K562 (cell line): ENCODE measurements around the gene PCOLCE2. TPM values are rescaled to one million over a fixed set of nuclear protein-coding genes. Genes with fewer than 3 reads are reported as not detected.
A peak's percentile ranks its signal among the peaks of the same experiment; 100 is the strongest.

ENCODE experiments used
- SMC3 ChIP-seq: conservative IDR thresholded peaks from 2 replicates; pipeline ENCODE4 v1.6.1; 2011; ENCODE audit warnings: low read depth, low read length, improper control_type of control experiment; ENCODE audit not compliant: insufficient read depth
- polyA plus RNA-seq, 8 experiments: library from polyadenylated mRNA; depleted of rRNA in 4 of 8; stranded (reverse) in 5 of 8; unstranded in 3 of 8; fragments of >200 nt; fragmentation: Nextera tagmentation in 2 of 8; fragmentation: Illumina TruSeq in 1 of 8; extraction: Ambion mirVana in 2 of 8; extraction: Trizol in 1 of 8; gene quantifications; 2 replicates each; pipeline versions ENCODE4 v1.2.1 to v1.2.3, GENCODE V29; 2011 to 2014; ENCODE audit warnings: inconsistent platforms in 1 of 8, missing spikeins in 1 of 8
- total RNA-seq, 7 experiments: library from RNA; depleted of rRNA in 6 of 7; stranded (reverse); fragments of >200 nt in 6 of 7; fragmentation: Illumina TruSeq in 2 of 7; extraction: Trizol in 2 of 7; gene quantifications; 2 replicates each; pipeline versions ENCODE4 v1.2.1 to v1.2.3, GENCODE V29; 2011 to 2021; ENCODE audit warnings: low replicate concordance in 1 of 7
- TF ChIP-seq, protein P1 (sequence below): fragments of 450-650 bp; formaldehyde crosslinking; IDR thresholded peaks from 2 replicates; pipeline ENCODE4 v1.4.0; 2020; ENCODE audit warnings: mild to moderate bottlenecking, moderate library complexity
- TF ChIP-seq, protein P2 (sequence below): fragments of 450-650 bp; IDR thresholded peaks from 2 replicates; pipeline ENCODE4 v1.6.1; 2017; ENCODE audit warnings: antibody characterized with exemption, mild to moderate bottlenecking

The PCOLCE2 gene
- total and polyA plus RNA-seq, 9 of the 15 experiments (the other 6 are each of a cell fraction or from before 2014, with no cell fraction given), result 0.18 to 1.2 (median 0.65) TPM

DNA sequence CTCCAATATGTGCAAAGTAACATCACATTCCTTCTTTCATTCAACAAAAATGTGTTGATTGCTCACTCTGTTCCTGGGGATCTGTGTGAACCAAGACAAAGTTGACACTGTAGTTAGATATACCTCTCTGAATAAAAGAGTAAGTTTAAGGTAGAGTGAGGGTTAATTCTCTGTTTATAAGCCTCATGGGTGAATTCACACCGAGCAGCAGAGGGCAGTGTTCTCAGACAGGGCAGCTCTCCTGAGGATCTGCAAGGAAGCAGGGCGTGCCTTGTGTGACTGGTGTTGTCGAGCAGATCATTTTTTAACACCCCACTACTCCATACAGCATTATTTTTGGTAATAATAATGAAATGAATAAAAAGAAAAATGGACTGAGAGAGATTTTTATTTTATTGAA lies 40.2 kb upstream of the PCOLCE2 start (continued):
- TF ChIP-seq, protein P1, sequence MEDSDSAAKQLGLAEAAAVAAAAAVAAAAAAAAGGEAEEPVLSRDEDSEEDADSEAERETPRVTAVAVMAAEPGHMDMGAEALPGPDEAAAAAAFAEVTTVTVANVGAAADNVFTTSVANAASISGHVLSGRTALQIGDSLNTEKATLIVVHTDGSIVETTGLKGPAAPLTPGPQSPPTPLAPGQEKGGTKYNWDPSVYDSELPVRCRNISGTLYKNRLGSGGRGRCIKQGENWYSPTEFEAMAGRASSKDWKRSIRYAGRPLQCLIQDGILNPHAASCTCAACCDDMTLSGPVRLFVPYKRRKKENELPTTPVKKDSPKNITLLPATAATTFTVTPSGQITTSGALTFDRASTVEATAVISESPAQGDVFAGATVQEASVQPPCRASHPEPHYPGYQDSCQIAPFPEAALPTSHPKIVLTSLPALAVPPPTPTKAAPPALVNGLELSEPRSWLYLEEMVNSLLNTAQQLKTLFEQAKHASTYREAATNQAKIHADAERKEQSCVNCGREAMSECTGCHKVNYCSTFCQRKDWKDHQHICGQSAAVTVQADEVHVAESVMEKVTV (CRISPR knock-in tag), result peak; percentile 26; the same call in 1 of the 2 replicates
- peak; percentile 61; the same call in 1 of the 2 replicates for TF ChIP-seq SMC3
- TF ChIP-seq, protein P2, sequence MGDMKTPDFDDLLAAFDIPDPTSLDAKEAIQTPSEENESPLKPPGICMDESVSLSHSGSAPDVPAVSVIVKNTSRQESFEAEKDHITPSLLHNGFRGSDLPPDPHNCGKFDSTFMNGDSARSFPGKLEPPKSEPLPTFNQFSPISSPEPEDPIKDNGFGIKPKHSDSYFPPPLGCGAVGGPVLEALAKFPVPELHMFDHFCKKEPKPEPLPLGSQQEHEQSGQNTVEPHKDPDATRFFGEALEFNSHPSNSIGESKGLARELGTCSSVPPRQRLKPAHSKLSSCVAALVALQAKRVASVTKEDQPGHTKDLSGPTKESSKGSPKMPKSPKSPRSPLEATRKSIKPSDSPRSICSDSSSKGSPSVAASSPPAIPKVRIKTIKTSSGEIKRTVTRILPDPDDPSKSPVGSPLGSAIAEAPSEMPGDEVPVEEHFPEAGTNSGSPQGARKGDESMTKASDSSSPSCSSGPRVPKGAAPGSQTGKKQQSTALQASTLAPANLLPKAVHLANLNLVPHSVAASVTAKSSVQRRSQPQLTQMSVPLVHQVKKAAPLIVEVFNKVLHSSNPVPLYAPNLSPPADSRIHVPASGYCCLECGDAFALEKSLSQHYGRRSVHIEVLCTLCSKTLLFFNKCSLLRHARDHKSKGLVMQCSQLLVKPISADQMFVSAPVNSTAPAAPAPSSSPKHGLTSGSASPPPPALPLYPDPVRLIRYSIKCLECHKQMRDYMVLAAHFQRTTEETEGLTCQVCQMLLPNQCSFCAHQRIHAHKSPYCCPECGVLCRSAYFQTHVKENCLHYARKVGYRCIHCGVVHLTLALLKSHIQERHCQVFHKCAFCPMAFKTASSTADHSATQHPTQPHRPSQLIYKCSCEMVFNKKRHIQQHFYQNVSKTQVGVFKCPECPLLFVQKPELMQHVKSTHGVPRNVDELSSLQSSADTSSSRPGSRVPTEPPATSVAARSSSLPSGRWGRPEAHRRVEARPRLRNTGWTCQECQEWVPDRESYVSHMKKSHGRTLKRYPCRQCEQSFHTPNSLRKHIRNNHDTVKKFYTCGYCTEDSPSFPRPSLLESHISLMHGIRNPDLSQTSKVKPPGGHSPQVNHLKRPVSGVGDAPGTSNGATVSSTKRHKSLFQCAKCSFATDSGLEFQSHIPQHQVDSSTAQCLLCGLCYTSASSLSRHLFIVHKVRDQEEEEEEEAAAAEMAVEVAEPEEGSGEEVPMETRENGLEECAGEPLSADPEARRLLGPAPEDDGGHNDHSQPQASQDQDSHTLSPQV, result 0 out of 2 replicates have a peak, but pooled peaks have one; percentile 20
- TF ChIP-seq, all 486 proteins: peak for 16
